DOHH2 (cell line): ENCODE measurements around the gene NES.

Experiments
- H3F3A ChIP-seq: fragments of 200-600 bp; sonication (generic), shearing (Covaris generic); 2 replicates; pipeline ENCODE4 v1.6.0; 2016; ENCODE audit warnings: antibody characterized with exemption, mild to moderate bottlenecking; ENCODE audit not compliant: control insufficient read depth, insufficient read depth
- H3K27ac ChIP-seq: fragments of 200-600 bp; sonication (generic); 2 replicates; pipeline ENCODE4 v1.5.1; 2014; ENCODE audit warnings: low read depth, mild to moderate bottlenecking, low read length, moderate library complexity
- H3K27me3 ChIP-seq: fragments of 200-600 bp; sonication (generic); 2 replicates; pipeline ENCODE4 v1.6.1; 2014; ENCODE audit warnings: mild to moderate bottlenecking, low read length, mixed read lengths; ENCODE audit not compliant: control insufficient read depth
- H3K36me3 ChIP-seq: fragments of 200-600 bp; sonication (generic); 2 replicates; pipeline ENCODE4 v1.6.1; 2014; ENCODE audit warnings: mild to moderate bottlenecking, low read length, moderate library complexity, mixed read lengths; ENCODE audit not compliant: control insufficient read depth
- H3K4me1 ChIP-seq: fragments of 200-600 bp; sonication (generic); 2 replicates; pipeline ENCODE4 v1.6.1; 2014; ENCODE audit warnings: mild to moderate bottlenecking, low read length, mixed read lengths; ENCODE audit not compliant: control insufficient read depth
- H3K4me2 ChIP-seq: fragments of 200-600 bp; sonication (generic); 2 replicates; pipeline ENCODE4 v1.6.0; 2014; ENCODE audit warnings: mild to moderate bottlenecking, low read length, moderate library complexity
- H3K4me3 ChIP-seq: fragments of 200-600 bp; sonication (generic); 2 replicates; pipeline ENCODE4 v1.5.1; 2014; ENCODE audit warnings: mild to moderate bottlenecking, low read length, mixed read lengths
- H3K79me2 ChIP-seq: fragments of 200-600 bp; sonication (generic); 2 replicates; pipeline ENCODE4 v1.6.1; 2014; ENCODE audit warnings: mild to moderate bottlenecking, low read length, mixed read lengths; ENCODE audit not compliant: control insufficient read depth
- H3K9me2 ChIP-seq: fragments of 200-600 bp; sonication (generic); replicated peaks from 2 replicates; pipeline ENCODE4 v1.6.1; 2014; ENCODE audit warnings: mild to moderate bottlenecking, low read length, mixed read lengths; ENCODE audit not compliant: control insufficient read depth
- H3K9me3 ChIP-seq: fragments of 200-600 bp; sonication (generic); 2 replicates; pipeline ENCODE4 v1.6.1; 2014; ENCODE audit warnings: antibody characterized with exemption, low read length, mixed read lengths; ENCODE audit not compliant: control insufficient read depth, insufficient read depth
- H4K20me1 ChIP-seq: fragments of 200-600 bp; sonication (generic); 2 replicates; pipeline ENCODE4 v1.6.0; 2014; ENCODE audit warnings: low read depth, mild to moderate bottlenecking, antibody characterized with exemption, low read length, moderate library complexity; ENCODE audit not compliant: control insufficient read depth, insufficient read depth
- CTCF ChIP-seq: fragments of 200-600 bp; sonication (generic); IDR thresholded peaks from one replicate; pipeline ENCODE4 v1.5.1; 2014; ENCODE audit warnings: antibody characterized with exemption, mild to moderate bottlenecking, low read depth, low read length; ENCODE audit not compliant: poor library complexity, severe bottlenecking
- EZH2phosphoT487 ChIP-seq: fragments of 200-600 bp; sonication (generic); IDR thresholded peaks from 2 replicates; pipeline ENCODE4 v1.6.1; 2017; ENCODE audit warnings: borderline replicate concordance, mild to moderate bottlenecking, antibody characterized with exemption, low read length, moderate library complexity, mixed read lengths

The NES gene

GRCh38 chr1:156646738-156647211, 30.4 kb downstream of the NES start:
- H3K9me3 ChIP-seq = no peaks in the 10 kb centered on the region
- peaks cover 8% of the 10 kb centered on the region for H3K4me1 ChIP-seq
- H3K4me2 ChIP-seq = no peak overlapping the region
- no peaks in the 10 kb centered on the region for H3K9me2 ChIP-seq
- H3K27me3 ChIP-seq = peaks cover 58% of the 10 kb centered on the region
- H3K27ac ChIP-seq = no peak overlapping the region
- H3K36me3 ChIP-seq = no peaks in the 10 kb centered on the region
- no peak overlapping the region for H3K4me3 ChIP-seq
- no peaks in the 10 kb centered on the region for H3F3A ChIP-seq
- no peaks in the 10 kb centered on the region for H3K79me2 ChIP-seq
- H4K20me1 ChIP-seq = 0 out of 2 replicates have a peak, but pooled peaks cover 2% of the 10 kb centered on the region
- no peak for TF ChIP-seq CTCF
- TF ChIP-seq EZH2phosphoT487 = no peak

DNA sequence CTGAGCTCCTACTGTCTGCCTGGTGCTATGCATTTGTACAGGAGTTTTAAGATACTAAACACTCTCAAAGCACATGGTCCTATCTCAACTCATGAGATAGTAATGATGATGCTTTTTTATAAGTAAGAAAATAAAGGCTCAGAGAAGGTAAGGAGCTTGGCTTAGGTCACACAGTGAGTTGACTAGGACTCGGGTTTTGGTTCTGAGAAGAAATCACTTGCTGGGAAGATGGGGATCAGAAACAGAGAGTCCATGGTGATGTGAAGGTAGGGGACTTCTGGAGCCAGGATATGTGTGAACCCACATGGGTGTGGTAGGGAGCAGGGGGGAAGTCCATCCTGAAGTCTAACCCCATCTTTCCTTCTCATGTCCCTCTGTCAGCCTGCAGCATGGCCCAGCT, 31.5 kb downstream of the NES start:
- Histone ChIP-seq H3K4me2 (no peak overlapping the region), H3K36me3 (no peaks in the 10 kb centered on the region), H3K27me3 (peaks cover 65% of the 10 kb centered on the region), H3F3A (no peaks in the 10 kb centered on the region), H3K27ac (no peak overlapping the region), H4K20me1 (0 out of 2 replicates have a peak, but pooled peaks cover 2% of the 10 kb centered on the region), H3K4me3 (no peak overlapping the region), H3K79me2 (no peaks in the 10 kb centered on the region), H3K9me3 (no peaks in the 10 kb centered on the region), H3K9me2 (no peaks in the 10 kb centered on the region), H3K4me1 (peaks cover 8% of the 10 kb centered on the region)
- TF ChIP-seq EZH2phosphoT487 = no peak
- TF ChIP-seq CTCF = no peak

- no peak overlapping the region for H3K27ac ChIP-seq
- TF ChIP-seq CTCF (no peak), EZH2phosphoT487 (no peak)
- no peak overlapping the region for H3K4me2 ChIP-seq
- H3K9me2 ChIP-seq = no peaks in the 10 kb centered on the region
- H3K36me3 ChIP-seq = no peaks in the 10 kb centered on the region
- peaks cover 69% of the 10 kb centered on the region for H3K27me3 ChIP-seq
- no peaks in the 10 kb centered on the region for H3K79me2 ChIP-seq
- H4K20me1 ChIP-seq = 0 out of 2 replicates have a peak, but pooled peaks cover 2% of the 10 kb centered on the region
- H3K4me3 ChIP-seq = no peak overlapping the region
- no peaks in the 10 kb centered on the region for H3F3A ChIP-seq
- peaks cover 8% of the 10 kb centered on the region for H3K4me1 ChIP-seq
- H3K9me3 ChIP-seq = no peaks in the 10 kb centered on the region
Observed at GRCh38 chr1:156645056-156645455, 32.2 kb downstream of the NES start.

DNA sequence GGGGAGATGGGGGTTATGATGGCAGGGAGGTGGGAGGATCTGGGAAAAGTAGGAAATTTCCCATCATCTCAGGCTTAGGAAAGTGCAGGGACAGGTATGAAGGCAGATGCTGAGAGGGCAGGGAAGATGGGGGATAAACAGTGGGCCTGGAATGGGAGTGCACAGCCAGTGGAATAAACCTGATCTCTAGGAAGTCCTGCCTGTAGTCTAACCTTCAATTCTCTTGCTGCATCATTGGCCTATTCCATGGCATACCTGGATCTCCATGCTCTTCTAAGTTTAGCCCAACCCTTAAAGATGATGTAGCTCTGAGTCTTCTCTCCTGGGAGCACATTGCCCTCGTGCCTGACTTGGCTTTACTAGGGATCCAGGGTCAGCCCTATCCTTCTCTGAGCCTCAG, 32.6 kb downstream of the NES start:
- Histone ChIP-seq H3K4me3 (no peak overlapping the region), H3K27me3 (peaks cover 72% of the 10 kb centered on the region)
- TF ChIP-seq CTCF (no peak), EZH2phosphoT487 (no peak)

More for the DNA sequence above, 32.6 kb downstream of the NES start:
- Histone ChIP-seq H3K79me2 (no peaks in the 10 kb centered on the region), H3K4me2 (no peak overlapping the region), H3K27ac (no peak overlapping the region), H3K4me1 (peaks cover 8% of the 10 kb centered on the region), H4K20me1 (0 out of 2 replicates have a peak, but pooled peaks cover 2% of the 10 kb centered on the region), H3K9me3 (no peaks in the 10 kb centered on the region), H3K9me2 (no peaks in the 10 kb centered on the region), H3F3A (no peaks in the 10 kb centered on the region), H3K36me3 (no peaks in the 10 kb centered on the region)
